Measurements from ENCODE around the gene CHRNB2. TPM values are rescaled to one million over a fixed set of nuclear protein-coding genes. Genes with fewer than 3 reads are reported as not detected.

The CHRNB2 gene
- total RNA-seq, 6 experiments from 2014 or later = 0.05 to 0.09 (median 0.07) TPM; not detected in 1

GRCh38 chr1:154571964-154572288, 4.3 kb downstream of the CHRNB2 start:
- Mint-ChIP-seq H3K9me3 (no peaks in the 10 kb centered on the region; the same call in 1 of the 2 replicates), H3K27me3 (ENCODE audit: insufficient read depth) (peaks cover 39% of the 10 kb centered on the region), H3K36me3 (ENCODE audit: low read depth) (no peaks in the 10 kb centered on the region), H3K4me3 (no peak overlapping the region), H3K4me1 (ENCODE audit: low read depth) (peaks cover 12% of the 10 kb centered on the region), H3K27ac (no peak overlapping the region)
- no peak for DNase-seq
- no peak for TF ChIP-seq CTCF (IDR thresholded peaks at IDR 0.05)

GRCh38 chr1:154572468-154573167, 5.0 kb downstream of the CHRNB2 start:
- TF ChIP-seq CTCF (IDR thresholded peaks at IDR 0.05) = no peak
- peaks cover 35% of the 10 kb centered on the region for H3K27me3 Mint-ChIP-seq (ENCODE audit: insufficient read depth)
- peaks cover 12% of the 10 kb centered on the region for H3K4me1 Mint-ChIP-seq (ENCODE audit: low read depth)
- no peaks in the 10 kb centered on the region for H3K36me3 Mint-ChIP-seq (ENCODE audit: low read depth)
- no peaks in the 10 kb centered on the region; the same call in 1 of the 2 replicates for H3K9me3 Mint-ChIP-seq
- H3K4me3 Mint-ChIP-seq = no peak overlapping the region
- H3K27ac Mint-ChIP-seq = no peak overlapping the region
- DNase-seq = no peak

- no peak overlapping the region for H3K4me3 Mint-ChIP-seq
- no peak for TF ChIP-seq CTCF (IDR thresholded peaks at IDR 0.05)
- H3K9me3 Mint-ChIP-seq = no peaks in the 10 kb centered on the region; the same call in 1 of the 2 replicates
- H3K4me1 Mint-ChIP-seq (ENCODE audit: low read depth) = peaks cover 12% of the 10 kb centered on the region
- no peak overlapping the region for H3K27ac Mint-ChIP-seq
- peaks cover 29% of the 10 kb centered on the region for H3K27me3 Mint-ChIP-seq (ENCODE audit: insufficient read depth)
- DNase-seq = no peak
- H3K36me3 Mint-ChIP-seq (ENCODE audit: low read depth) = no peaks in the 10 kb centered on the region
Measured at GRCh38 chr1:154573168-154573510, 5.6 kb downstream of the CHRNB2 start.

GRCh38 chr1:154574716-154575115, 7.1 kb downstream of the CHRNB2 start:
- peak; percentile 54 for DNase-seq
- H3K4me3 Mint-ChIP-seq = no peak overlapping the region

GRCh38 chr1:154575147-154575927, 7.8 kb downstream of the CHRNB2 start:
- Mint-ChIP-seq H3K27ac (no peak overlapping the region; the same call in 1 of the 2 replicates), H3K27me3 (ENCODE audit: insufficient read depth) (peaks cover 15% of the 10 kb centered on the region), H3K36me3 (ENCODE audit: low read depth) (peaks cover 9% of the 10 kb centered on the region; the same call in 1 of the 2 replicates), H3K4me1 (ENCODE audit: low read depth) (peaks cover 12% of the 10 kb centered on the region), H3K4me3 (no peak overlapping the region), H3K9me3 (no peaks in the 10 kb centered on the region; the same call in 1 of the 2 replicates)
- TF ChIP-seq CTCF (IDR thresholded peaks at IDR 0.05) = no peak
- no peak for DNase-seq

More at GRCh38 chr1:154574716-154575115, 7.1 kb downstream of the CHRNB2 start:
- Mint-ChIP-seq H3K27ac (no peak overlapping the region; the same call in 1 of the 2 replicates), H3K9me3 (no peaks in the 10 kb centered on the region; the same call in 1 of the 2 replicates), H3K27me3 (ENCODE audit: insufficient read depth) (peaks cover 21% of the 10 kb centered on the region), H3K4me1 (ENCODE audit: low read depth) (peaks cover 12% of the 10 kb centered on the region), H3K36me3 (ENCODE audit: low read depth) (peaks cover 9% of the 10 kb centered on the region; the same call in 1 of the 2 replicates)
- no peak for TF ChIP-seq CTCF (IDR thresholded peaks at IDR 0.05)
